Nephron progenitor cell (in vitro differentiated cells): ENCODE data around the gene MXRA8.

ENCODE experiments used
- DNase-seq: peaks from one replicate; pipeline ENCODE4 v3.0.0; 2021
- H3K27ac Mint-ChIP-seq: 2 replicates; pipeline ENCODE4 v1.8.0; 2021; ENCODE audit warnings: mild to moderate bottlenecking, moderate library complexity, mixed read lengths
- H3K27me3 Mint-ChIP-seq: 2 replicates; pipeline ENCODE4 v1.8.0; 2021; ENCODE audit warnings: mild to moderate bottlenecking, low read depth, mixed read lengths; ENCODE audit not compliant: poor library complexity
- H3K36me3 Mint-ChIP-seq: 2 replicates; pipeline ENCODE4 v1.8.0; 2021; ENCODE audit warnings: low read depth, mixed read lengths
- H3K4me1 Mint-ChIP-seq: 2 replicates; pipeline ENCODE4 v1.8.0; 2021; ENCODE audit warnings: mixed read lengths
- H3K4me3 Mint-ChIP-seq: 2 replicates; pipeline ENCODE4 v1.8.0; 2021; ENCODE audit warnings: mild to moderate bottlenecking, moderate library complexity, mixed read lengths
- H3K9me3 Mint-ChIP-seq: 2 replicates; pipeline ENCODE4 v1.8.0; 2021; ENCODE audit warnings: mild to moderate bottlenecking, moderate library complexity, mixed read lengths
- TF ChIP-seq, protein P1 (sequence below): fragments of 200-600 bp; sonication (generic); IDR thresholded peaks from 2 replicates; pipeline ENCODE4 v1.5.0; 2021; ENCODE audit warnings: antibody characterized with exemption

Gene MXRA8

DNA sequence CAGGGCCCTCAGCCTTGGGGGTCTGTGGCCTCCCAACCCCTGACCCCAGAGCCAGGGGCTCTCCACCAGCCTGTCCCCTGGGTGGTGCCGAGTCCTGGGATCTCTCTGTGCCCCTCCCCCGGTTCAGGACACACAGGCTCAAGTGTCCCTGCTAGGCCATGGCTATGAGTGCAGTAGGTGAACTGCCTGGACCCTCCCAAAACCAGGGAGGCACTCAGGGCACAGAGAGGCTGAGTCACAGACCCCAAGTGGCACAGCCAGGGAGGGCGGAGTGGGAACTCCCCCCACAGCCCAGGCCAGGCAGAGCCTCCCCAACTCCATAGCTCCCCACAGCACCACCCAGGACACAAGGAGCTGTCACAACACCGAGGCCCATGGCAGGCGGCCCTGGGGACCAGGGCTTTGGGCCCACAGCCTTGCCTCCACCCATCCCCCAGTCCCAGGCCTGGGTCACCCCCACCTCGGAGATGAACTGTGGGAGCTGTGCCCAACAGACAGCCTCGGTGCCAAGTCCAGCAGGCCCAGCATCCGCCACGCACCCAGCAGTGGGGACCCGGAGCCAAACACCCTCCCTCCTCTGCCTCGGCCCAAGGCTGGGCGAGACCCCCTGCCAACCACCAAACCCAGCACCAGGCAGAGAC lies 12.4 kb downstream of the MXRA8 start:
- no peaks in the 10 kb centered on the region for H3K27me3 Mint-ChIP-seq
- peaks cover 5% of the 10 kb centered on the region for H3K36me3 Mint-ChIP-seq
- H3K9me3 Mint-ChIP-seq, result no peaks in the 10 kb centered on the region
- DNase-seq, result no peak
- H3K4me1 Mint-ChIP-seq, result peaks cover 19% of the 10 kb centered on the region
- H3K4me3 Mint-ChIP-seq, result no peak overlapping the region
- no peak overlapping the region for H3K27ac Mint-ChIP-seq
- TF ChIP-seq, protein P1, sequence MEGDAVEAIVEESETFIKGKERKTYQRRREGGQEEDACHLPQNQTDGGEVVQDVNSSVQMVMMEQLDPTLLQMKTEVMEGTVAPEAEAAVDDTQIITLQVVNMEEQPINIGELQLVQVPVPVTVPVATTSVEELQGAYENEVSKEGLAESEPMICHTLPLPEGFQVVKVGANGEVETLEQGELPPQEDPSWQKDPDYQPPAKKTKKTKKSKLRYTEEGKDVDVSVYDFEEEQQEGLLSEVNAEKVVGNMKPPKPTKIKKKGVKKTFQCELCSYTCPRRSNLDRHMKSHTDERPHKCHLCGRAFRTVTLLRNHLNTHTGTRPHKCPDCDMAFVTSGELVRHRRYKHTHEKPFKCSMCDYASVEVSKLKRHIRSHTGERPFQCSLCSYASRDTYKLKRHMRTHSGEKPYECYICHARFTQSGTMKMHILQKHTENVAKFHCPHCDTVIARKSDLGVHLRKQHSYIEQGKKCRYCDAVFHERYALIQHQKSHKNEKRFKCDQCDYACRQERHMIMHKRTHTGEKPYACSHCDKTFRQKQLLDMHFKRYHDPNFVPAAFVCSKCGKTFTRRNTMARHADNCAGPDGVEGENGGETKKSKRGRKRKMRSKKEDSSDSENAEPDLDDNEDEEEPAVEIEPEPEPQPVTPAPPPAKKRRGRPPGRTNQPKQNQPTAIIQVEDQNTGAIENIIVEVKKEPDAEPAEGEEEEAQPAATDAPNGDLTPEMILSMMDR, result no peak

DNA sequence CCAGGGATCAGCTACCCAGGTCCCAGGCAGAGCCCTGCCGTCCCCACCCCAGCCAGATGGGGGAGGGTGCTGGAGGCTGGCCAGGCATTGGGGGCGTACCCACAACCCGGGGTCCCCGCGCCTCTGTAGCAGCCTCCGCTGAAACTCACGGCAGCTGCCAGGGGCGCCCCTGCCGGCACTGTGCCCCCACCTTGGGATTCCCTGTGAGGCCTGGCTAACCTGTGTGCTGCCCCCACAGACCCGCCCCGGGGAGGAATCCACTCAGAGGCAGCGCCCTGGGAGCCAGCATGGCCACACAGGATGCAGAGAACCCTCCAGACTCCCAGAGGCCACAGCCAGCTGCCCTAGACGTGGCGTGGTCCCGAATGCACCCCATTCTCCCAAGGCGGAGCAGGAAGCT lies 13.0 kb downstream of the MXRA8 start:
- Mint-ChIP-seq H3K27ac (no peak overlapping the region), H3K36me3 (peaks cover 10% of the 10 kb centered on the region), H3K27me3 (no peaks in the 10 kb centered on the region), H3K9me3 (no peaks in the 10 kb centered on the region), H3K4me1 (peaks cover 19% of the 10 kb centered on the region), H3K4me3 (no peak overlapping the region)
- no peak for DNase-seq
- TF ChIP-seq, protein P1, result no peak

GRCh38 chr1:1344655-1345361 lies 13.5 kb downstream of the MXRA8 start:
- Mint-ChIP-seq H3K27me3 (no peaks in the 10 kb centered on the region), H3K9me3 (no peaks in the 10 kb centered on the region), H3K36me3 (peaks cover 12% of the 10 kb centered on the region), H3K4me1 (peaks cover 19% of the 10 kb centered on the region), H3K4me3 (no peak overlapping the region), H3K27ac (no peak overlapping the region)
- DNase-seq, result peak; percentile 64
- TF ChIP-seq, protein P1, result peak; percentile 56

- H3K27ac Mint-ChIP-seq, result no peak overlapping the region
- H3K4me1 Mint-ChIP-seq, result peaks cover 19% of the 10 kb centered on the region
- no peak overlapping the region for H3K4me3 Mint-ChIP-seq
- peaks cover 12% of the 10 kb centered on the region for H3K36me3 Mint-ChIP-seq
- TF ChIP-seq, protein P1, result no peak
- no peaks in the 10 kb centered on the region for H3K9me3 Mint-ChIP-seq
- H3K27me3 Mint-ChIP-seq, result no peaks in the 10 kb centered on the region
- DNase-seq, result no peak
Observed at GRCh38 chr1:1343811-1344421, 14.4 kb downstream of the MXRA8 start.

GRCh38 chr1:1342584-1343115 lies 15.7 kb downstream of the MXRA8 start:
- Mint-ChIP-seq H3K27ac (no peak overlapping the region), H3K36me3 (peaks cover 12% of the 10 kb centered on the region), H3K27me3 (no peaks in the 10 kb centered on the region), H3K4me3 (no peak overlapping the region), H3K4me1 (peaks cover 13% of the 10 kb centered on the region), H3K9me3 (no peaks in the 10 kb centered on the region)
- TF ChIP-seq, protein P1, result no peak
- no peak for DNase-seq
